Right lobe of liver (tissue), 4 donors: ENCODE measurements around the gene DNAL1.

Experiments used
- CTCF ChIP-seq, 4 donors: fragments of 200-600 bp in 3 of 4; fragments of 450-650 bp in 1 of 4; IDR thresholded peaks; one replicate each; pipeline versions ENCODE4 v1.5.1 to v1.8.0; 2016 to 2022; ENCODE audit warnings: antibody characterized with exemption in 4 of 4, mild to moderate bottlenecking in 2 of 4
- POLR2A ChIP-seq: fragments of 450-650 bp; IDR thresholded peaks from one replicate; pipeline ENCODE4 v1.6.1; 2017; ENCODE audit warnings: antibody characterized with exemption, mild to moderate bottlenecking
- donor health status: DM: no; HTN: no; CAD: no.
- donor health status: DM: no; HTN: no; CAD: no.
- donor health status: DM: no; HTN: yes; CAD: no.

GRCh38 chr14:73746520-73747378 is 102.0 kb downstream of the DNAL1 start:
- no peak for TF ChIP-seq CTCF (IDR thresholded peaks at IDR 0.05)
- TF ChIP-seq POLR2A = no peak
